GM18907 (cell line): ENCODE measurements around the gene TLE1.

Experiments used
- ATAC-seq: cut with Tn5 transposase; IDR thresholded peaks from one replicate; pipeline ENCODE4 v1.9.1; 2021; ENCODE audit warnings: mild to moderate bottlenecking, moderate library complexity; ENCODE audit not compliant: unreplicated experiment

Gene TLE1

DNA sequence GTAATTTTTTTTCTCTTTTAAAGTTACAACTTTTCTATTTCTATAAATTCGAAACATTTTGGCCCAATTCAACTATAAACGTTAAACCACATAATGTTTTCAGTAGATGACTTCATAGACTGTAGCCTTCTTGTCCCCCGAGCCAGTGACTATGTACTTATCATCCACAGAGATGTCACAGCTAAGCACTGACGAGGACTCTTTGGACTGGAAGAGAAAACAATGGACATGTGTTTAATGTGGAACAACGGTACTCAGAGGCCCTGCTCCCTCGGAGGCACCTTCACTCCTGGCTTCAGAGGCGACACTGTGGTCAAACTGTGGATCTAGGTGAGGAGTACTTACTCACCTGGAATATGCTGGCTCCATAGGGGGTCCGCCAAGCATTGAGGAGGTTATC lies 105.2 kb downstream of the TLE1 start:
- ATAC-seq = no peak

- ATAC-seq = no peak
These were observed 107.4 kb downstream of the TLE1 start for GRCh38 chr9:81581986-81582385.

DNA sequence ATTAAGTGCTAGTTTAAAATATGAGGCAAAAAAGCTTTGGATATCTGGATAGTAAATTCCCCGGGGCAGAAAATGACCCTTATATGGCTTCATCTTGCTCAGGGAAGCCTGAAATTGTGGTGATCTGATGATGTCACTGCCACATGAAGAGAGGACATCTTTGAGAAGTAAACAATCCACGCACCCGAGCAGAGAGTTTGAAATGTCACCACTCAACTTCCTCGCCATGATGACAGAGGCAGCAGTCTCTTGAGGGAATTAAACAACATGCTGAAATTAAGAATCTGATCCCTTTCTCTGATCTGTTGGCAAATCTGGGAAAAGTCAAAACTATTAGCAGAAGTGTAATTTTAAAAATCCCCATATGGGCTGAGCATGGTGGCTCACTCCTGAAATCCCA lies 110.0 kb downstream of the TLE1 start:
- no peak for ATAC-seq

DNA sequence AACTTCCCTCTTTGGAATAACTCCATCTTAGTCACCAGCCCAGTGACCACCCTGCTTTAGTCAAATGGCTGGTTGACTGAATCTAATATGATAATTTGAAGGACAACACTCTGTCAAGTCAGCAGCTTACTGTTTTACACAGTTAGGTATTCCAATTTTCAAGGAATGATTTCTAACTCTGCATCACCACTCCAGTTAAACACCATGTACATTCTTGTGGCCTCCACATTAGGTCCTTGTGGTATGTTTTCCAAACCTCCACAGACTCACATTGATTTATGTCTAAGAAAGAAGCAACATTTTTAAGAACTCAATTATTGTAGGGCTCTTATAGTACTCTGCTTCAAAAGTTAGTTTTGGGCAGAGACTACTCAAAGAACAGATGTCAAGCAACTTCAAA lies 110.7 kb downstream of the TLE1 start:
- no peak for ATAC-seq

- no peak for ATAC-seq
These were observed 113.4 kb downstream of the TLE1 start for GRCh38 chr9:81575956-81576355.

- no peak for ATAC-seq
These were observed 114.9 kb downstream of the TLE1 start for GRCh38 chr9:81574405-81574804.

DNA sequence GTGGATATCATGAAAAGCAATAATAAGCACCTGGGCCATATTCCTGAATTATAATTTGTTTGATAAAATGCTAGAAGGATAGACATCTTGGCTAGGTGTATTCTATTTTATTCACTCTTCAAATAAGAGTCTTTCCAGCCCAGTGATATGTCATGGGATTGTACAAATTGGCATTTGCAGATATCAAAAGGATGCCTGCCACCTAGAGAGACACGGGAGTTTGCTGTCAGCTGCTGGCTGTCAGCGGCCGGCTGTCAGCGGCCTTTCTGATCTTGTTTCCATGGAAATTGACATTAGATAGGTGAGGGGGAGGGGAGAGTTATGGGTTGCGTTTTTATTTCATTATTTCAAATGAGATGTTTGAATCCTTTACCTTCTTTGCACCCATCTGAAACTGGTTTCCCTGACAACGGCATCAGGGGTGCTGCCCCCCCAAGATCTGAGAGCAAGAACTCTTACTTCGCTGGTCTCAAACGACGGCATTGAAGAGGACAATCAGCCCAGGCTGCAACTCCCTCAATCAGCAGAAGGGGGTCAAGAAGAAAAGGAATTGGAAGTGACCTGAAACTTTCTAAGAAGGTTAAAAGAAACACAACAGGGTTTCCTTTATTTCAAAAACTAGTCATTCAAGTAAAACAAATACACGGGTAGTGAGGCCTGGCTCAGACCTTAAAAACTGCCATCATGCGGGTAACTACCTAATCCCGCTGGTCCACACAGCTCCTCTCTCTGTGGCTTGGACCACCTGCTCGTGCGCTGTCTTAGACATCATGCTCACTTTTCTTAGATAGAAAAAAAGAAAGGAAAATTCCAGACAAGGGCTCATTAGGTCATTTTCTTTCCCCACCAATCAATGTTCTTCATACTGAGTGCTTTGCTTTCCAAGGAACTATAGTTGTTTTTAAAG lies 115.7 kb downstream of the TLE1 start:
- ATAC-seq = no peak

- ATAC-seq = no peak
These were observed 119.3 kb downstream of the TLE1 start for GRCh38 chr9:81570083-81570482.

- no peak for ATAC-seq
These were observed 123.2 kb downstream of the TLE1 start for GRCh38 chr9:81566074-81566698.

GRCh38 chr9:81565609-81566008 lies 123.7 kb downstream of the TLE1 start:
- no peak for ATAC-seq

GRCh38 chr9:81565144-81565543 lies 124.2 kb downstream of the TLE1 start:
- ATAC-seq = no peak

- ATAC-seq = no peak
These were observed 124.7 kb downstream of the TLE1 start for GRCh38 chr9:81564632-81565031.

DNA sequence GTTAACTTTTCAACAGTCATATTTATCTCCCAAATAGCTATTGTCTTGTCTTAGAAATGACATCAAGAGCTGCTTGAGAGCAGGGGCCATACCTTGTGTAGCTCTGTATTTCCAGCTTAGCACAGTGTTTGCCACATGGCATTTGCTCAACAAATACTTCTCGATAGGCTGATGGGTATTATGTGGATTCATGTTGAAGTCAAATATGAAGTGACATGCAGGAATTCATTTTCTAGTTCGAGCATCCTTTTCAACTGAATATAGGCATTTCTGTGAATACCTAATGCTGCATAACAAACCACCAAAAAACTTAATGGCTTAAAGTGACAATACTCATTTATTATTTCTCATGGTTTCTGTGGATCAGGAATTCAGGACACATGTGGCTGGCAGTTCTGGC lies 125.6 kb downstream of the TLE1 start:
- ATAC-seq = no peak

GRCh38 chr9:81563020-81563407 lies 126.3 kb downstream of the TLE1 start:
- no peak for ATAC-seq

- no peak for ATAC-seq
These were observed 126.9 kb downstream of the TLE1 start for GRCh38 chr9:81562231-81563019.

DNA sequence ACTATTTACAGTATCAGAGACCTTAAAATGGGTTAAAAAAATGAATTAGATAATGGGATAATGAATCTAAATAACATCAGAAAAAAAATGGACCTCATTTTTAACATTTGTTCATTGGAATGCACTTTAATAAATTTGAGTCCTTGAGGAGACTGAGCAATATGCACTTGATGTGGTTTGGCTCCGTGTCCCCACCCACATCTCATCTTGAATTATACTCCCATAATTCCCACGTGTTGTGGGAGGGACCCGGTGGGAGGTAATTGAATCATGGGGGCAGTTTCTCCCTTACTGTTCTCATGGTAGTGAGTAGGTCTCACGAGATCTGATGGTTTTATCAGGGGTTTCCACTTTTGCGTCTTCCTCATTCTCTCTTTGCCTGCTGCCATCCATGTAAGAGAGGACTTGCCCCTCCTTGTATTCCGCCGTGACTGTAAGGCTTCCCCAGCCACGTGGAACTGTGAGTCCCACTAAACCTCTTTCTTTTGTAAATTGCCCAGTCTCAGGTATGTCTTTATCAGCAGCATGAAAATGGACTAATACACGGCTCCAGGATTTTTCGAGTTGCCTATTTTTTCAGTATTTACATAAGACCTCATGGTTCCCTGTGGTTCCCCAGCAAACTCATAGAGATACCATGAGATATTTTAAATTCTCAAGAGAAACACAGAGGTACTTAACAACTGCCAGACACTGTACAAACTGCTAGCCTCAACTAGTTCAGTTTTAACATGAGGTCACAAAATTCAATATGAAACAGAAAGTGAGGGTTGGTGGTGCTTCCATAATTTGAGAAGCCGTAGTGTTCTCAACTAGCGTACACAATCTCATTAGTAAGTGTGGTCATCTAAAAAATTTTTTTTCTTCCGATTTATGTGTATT lies 128.3 kb downstream of the TLE1 start:
- no peak for ATAC-seq

DNA sequence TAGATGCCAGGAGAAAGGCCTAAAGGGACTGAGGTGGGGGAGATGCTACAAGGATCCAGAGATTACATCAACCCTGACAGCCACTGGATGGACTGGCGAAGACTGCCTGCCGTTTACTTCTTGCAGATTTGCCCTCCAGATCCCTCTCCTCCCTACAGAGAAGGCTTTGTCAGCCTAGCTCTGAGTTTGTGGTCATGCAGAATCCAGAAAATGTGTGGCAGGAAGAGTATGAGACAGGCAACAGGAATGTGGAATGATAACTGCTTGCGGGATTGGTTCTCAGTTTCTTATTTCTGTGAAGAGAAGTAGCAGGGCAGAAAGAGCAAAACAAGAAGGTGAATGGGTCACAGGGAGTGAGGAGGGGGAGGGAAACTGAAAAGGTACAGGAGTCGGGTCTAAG lies 129.6 kb downstream of the TLE1 start:
- no peak for ATAC-seq

GRCh38 chr9:81559197-81559596 lies 130.2 kb downstream of the TLE1 start:
- ATAC-seq = no peak

GRCh38 chr9:81558091-81558830 lies 131.1 kb downstream of the TLE1 start:
- ATAC-seq = no peak
